Measurements from ENCODE around the gene N4BP2L2. TPM values are rescaled to one million over a fixed set of nuclear protein-coding genes. Genes with fewer than 3 reads are reported as not detected.

Gene N4BP2L2
- total and polyA plus RNA-seq, 2 of the 13 experiments (the other 11 are each of a cell fraction or from before 2014, with no cell fraction given): 58.9 to 81.2 TPM

DNA sequence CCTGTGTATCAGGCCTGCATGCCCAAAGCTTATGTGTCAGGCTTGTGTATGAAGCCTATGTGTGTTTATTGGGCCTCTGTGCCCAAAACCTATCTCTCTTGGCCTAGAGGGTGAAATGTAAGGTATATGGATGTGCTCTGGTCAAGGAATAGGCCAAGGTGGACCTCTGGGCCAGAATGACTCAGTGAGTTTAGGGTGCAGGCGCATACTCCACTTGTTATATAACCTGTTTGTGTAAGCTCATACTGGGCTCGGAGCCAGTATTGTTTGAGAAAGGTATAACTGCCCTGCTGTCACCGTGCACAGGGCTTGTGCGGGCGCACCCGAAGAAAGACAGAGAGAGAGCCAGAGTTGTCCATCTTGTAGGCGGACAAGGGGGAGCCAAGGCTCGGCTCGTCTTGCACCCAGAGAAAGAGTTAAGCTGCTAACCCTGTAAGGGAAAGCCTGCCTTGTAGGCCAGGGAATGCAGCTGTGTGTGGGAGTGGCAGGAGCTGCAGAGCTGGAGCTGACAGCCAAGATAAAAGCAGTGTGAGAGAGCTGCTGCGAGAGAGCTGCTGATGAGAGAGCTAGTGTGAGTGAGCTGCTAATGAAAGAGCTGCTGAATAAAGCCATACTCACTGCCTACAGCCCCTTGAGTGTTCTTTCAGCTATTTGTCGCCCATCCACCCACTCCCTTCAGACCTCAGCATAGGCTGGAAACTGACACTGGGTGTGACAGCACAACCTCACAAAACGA, 67.2 kb downstream of the N4BP2L2 start (continued):
- TF ChIP-seq FUBP1 (CRISPR knock-in tag; IDR thresholded peaks at IDR 0.05; ENCODE audit: borderline replicate concordance): no peak
- TF ChIP-seq SOX13 (IDR thresholded peaks at IDR 0.05): no peak
- 0 out of 4 replicates have a peak, but pooled peaks of 1 of the 2 experiments have one; percentile 7 for TF ChIP-seq SOX13 (CRISPR knock-in tag; conservative IDR thresholded peaks at IDR 0.05 in 1 of 2, IDR thresholded peaks at IDR 0.05 in 1 of 2)
- TF ChIP-seq SCMH1 (CRISPR knock-in tag; IDR thresholded peaks at IDR 0.05; ENCODE audit: borderline replicate concordance): no peak
- TF ChIP-seq, protein P1, sequence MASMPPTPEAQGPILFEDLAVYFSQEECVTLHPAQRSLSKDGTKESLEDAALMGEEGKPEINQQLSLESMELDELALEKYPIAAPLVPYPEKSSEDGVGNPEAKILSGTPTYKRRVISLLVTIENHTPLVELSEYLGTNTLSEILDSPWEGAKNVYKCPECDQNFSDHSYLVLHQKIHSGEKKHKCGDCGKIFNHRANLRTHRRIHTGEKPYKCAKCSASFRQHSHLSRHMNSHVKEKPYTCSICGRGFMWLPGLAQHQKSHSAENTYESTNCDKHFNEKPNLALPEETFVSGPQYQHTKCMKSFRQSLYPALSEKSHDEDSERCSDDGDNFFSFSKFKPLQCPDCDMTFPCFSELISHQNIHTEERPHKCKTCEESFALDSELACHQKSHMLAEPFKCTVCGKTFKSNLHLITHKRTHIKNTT (CRISPR knock-in tag; IDR thresholded peaks at IDR 0.05): no peak
- TF ChIP-seq IKZF5 (CRISPR knock-in tag; IDR thresholded peaks at IDR 0.05): no peak
- no peak for TF ChIP-seq RBFOX2 (IDR thresholded peaks at IDR 0.05; ENCODE audit: low read depth, low read length)
- TF ChIP-seq ZNF512 (CRISPR knock-in tag; IDR thresholded peaks at IDR 0.05): no peak
- TF ChIP-seq ZSCAN31 (CRISPR knock-in tag; IDR thresholded peaks at IDR 0.05; ENCODE audit: low read depth): peak; percentile 100
- 0 out of 2 replicates have a peak, but pooled peaks have one; percentile 23 for TF ChIP-seq ZNF629 (CRISPR knock-in tag; conservative IDR thresholded peaks at IDR 0.05)
- TF ChIP-seq PATZ1 (CRISPR knock-in tag; IDR thresholded peaks at IDR 0.05): no peak
- TF ChIP-seq, protein P2, sequence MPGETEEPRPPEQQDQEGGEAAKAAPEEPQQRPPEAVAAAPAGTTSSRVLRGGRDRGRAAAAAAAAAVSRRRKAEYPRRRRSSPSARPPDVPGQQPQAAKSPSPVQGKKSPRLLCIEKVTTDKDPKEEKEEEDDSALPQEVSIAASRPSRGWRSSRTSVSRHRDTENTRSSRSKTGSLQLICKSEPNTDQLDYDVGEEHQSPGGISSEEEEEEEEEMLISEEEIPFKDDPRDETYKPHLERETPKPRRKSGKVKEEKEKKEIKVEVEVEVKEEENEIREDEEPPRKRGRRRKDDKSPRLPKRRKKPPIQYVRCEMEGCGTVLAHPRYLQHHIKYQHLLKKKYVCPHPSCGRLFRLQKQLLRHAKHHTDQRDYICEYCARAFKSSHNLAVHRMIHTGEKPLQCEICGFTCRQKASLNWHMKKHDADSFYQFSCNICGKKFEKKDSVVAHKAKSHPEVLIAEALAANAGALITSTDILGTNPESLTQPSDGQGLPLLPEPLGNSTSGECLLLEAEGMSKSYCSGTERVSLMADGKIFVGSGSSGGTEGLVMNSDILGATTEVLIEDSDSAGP (CRISPR knock-in tag; IDR thresholded peaks at IDR 0.05; ENCODE audit: borderline replicate concordance): no peak
- TF ChIP-seq TEAD2 (CRISPR knock-in tag; IDR thresholded peaks at IDR 0.05): no peak
- TF ChIP-seq SIX1 (CRISPR knock-in tag; IDR thresholded peaks at IDR 0.05; ENCODE audit: borderline replicate concordance): no peak
